NCI-H2171 treated with DMSO at 0.1 percent for 48 hours (cell line): ENCODE data around the gene ASPG.

Source experiments
- DNase-seq: peaks from one replicate; lab custom pipeline; 2025; lab: John Stamatoyannopoulos, UW

ASPG gene

DNA sequence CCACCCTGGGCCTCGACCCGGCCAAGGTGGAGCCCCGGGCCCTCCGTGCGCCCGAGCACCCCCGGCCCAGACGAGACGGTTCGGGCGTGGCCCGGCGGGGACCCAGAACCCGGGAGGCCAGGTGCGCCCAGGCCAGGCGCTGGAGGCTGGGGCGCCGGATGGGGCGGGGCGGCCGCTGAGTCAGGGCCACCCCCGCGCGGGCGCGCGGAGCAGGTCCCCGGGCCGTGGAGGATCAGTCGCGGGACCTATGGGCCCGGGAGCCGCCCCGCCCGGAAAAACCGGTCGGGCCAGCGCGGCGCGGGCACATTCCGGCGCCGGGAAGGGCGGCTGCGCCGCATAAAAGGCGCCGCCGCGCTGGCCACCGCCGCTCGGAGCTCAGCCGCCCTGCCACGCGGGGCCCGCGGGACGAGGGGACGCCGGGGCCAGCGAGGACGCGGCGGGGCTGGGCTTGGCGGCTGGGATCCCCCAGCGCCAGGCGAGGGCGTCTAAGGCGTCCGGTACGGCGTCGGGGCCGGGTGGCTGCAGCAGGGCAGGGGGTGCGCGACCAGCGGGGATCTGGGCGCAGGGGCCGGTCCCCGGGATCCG, 31.3 kb downstream of the ASPG start:
- DNase-seq = no peak

DNA sequence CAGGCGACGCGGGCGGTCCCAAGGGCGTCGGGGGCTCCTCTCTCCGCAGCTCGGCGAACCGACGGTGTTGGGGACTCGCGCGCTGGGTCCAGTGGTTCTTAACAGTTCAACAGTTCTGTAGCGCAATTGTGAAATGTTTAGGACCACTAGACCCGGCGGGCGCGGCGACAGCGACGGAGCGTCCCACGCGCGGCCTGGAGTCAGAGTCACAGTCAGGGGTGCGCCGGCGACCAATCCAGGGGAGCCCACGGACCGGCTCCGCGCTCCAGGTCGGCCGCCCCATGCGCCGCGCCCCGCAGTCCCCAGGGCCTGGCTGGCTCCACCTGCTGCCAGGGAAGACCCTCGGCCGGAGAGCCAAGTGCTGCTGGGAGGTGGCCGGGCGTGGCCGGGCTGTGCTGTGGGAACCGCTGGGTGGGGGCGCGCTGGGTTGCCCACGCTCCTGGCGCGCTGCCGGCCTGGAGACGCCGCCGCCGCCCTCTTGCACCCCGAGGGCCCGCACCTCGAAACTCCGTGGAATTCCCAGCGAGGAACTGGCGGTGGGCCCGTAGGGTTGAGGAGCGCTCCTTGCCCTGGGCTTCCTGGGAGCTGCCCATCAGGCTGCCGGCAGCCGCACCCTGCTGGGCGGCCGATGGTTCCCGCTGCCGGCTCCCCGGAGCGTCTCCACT, 32.0 kb downstream of the ASPG start:
- no peak for DNase-seq

DNA sequence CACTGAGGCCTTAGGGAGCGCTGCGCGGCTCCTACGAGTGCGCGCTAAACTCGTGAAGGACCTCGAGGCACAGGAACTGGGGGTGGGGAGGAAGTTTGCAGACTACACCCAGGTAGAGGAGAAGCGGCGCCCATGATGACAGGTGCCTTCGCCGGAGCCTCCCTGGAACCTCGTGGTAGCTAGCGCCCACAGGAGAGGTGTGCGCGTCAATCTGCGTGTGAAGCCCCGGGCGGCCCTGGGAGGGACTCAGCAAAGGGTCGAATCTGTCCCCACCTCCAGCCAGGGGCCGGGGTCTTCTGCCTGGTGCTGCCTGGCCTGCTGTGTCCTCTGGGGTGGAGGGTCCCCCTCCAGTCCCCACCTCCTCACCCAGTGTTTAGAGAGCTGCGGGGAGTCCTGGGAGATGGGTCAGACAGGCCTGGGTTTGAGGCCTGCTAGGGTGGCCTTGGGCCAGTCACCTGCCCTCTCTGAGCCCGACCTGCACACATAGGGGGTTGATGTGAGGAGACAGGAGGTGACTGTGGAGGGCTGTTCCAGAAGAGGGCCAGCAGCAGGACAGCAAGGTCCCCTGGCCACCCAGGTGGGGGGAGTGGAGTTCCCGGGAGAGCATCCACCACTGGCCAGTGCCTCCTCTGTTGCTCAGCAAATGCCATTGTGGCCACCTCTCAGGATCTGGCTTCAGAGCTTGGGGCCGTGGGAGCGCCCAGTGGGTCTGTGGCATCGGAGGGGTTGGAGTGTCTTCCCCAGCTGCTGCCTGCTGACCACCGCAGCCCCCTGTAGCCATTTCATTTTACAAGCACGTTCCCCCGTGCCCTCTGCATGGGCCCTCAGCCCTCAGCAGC, 32.7 kb downstream of the ASPG start:
- no peak for DNase-seq

DNA sequence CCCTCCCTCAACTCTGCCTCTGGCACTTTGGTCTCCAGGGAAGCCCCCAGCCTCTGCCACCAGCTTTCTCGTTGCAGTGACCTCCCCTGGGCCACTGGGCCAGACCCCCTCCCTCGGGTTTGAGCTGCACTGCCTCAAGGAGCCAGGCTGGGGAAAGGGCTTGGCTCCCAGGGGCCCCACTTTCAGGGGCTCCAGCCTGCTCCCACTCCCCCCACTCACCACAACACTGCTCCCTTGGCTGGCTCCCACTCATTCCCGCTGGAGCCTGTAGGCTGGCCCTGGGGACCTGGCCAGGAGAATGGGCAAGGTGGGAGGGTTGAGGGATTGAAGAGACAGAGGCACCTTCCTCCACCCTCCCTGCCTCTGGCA, 33.6 kb downstream of the ASPG start:
- no peak for DNase-seq

DNA sequence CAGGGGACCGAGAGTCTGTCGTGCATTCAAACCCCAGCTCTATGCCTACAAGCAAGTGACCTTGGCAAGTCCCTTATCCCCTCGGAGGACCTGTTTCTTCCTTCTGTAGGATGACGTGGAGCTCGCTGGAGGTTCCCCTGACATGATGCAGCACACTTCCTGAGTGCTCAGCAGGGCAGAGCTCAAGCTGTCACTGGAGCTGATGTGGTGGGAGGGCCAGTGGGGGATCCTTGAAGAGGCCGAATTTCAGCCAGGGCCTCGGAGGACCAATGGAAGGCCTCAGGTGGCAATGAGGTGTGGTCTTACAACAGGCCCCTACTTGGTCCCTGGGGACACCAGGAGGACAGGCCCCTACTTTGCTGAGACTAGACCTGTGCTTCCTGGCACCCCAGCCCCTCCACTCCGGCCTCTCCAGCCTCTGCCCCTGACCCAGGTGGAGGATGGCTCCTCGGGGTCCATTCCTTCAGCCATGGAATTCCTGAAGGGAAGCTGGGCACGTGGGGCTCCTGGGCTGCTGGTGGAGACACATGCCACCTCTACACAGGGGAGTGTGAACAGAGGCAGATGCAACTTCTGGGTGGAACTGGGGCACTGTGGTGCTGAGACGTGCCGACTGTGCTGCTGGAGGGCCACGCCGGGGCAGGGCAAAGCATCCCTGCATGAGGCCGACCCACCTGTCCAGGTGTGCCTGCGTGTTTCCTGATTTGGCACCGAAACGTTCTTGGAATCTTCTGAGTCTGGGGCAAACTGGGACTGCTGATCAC, 34.2 kb downstream of the ASPG start:
- DNase-seq = no peak

DNA sequence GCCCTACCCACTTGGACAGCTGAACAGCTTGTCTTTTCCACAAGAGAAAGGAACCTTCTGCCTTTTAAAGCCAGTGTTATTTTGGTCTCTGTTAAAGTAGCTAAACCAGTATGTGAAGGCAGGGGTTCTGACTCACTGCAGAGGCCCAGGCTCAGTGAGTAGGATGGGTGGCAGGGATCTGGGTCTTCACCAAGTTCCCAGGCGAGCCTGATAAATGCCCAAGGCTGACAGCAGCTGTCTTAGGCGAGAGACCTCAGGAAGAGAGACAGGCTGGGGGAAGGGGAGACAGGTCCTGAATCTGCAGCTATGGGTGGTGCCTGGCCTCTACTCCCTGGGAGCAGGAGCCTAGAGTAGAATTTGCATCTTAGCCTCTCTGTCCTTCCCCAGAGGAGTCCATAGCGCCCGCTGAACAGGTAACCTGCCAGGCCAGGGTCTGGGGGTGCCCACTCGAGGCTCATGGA, 34.8 kb downstream of the ASPG start:
- no peak for DNase-seq

DNA sequence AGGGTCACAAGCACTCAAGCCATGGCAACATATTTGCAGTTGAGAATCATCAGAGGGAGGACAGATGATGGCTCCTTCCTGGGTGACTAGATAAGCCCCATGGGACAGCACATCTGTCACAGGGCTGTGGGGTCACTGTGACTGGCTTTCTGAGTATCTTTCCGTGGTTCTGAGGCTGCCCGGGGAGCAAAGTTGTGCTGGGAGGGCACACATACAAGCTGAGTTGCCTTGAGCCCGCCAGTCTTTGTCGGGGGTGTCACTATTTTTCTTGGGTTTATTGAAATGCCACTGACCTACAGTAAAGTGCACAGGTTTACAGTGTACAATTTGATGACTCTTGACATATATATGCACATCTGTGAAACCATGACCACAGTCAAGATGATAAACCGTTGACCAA, 35.6 kb downstream of the ASPG start:
- DNase-seq = no peak

DNA sequence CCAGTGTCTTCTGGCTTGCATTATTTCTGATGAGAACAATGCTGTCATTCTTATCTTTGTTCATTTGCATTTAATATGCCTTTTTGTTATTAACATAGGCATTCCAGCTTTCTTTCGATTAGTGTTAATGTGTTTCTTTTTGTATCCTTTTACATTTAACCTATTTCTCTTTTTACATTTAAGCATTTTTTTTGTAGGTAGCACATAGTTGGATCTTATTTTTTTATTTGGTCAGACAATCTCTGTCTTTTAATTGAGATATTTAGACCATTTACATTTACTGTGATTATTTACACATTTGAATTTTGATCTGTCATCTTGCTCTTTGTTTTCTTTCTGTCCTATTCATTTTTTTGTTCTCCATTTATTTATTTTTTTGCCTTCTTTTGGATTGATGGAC, 38.4 kb downstream of the ASPG start:
- no peak for DNase-seq

DNA sequence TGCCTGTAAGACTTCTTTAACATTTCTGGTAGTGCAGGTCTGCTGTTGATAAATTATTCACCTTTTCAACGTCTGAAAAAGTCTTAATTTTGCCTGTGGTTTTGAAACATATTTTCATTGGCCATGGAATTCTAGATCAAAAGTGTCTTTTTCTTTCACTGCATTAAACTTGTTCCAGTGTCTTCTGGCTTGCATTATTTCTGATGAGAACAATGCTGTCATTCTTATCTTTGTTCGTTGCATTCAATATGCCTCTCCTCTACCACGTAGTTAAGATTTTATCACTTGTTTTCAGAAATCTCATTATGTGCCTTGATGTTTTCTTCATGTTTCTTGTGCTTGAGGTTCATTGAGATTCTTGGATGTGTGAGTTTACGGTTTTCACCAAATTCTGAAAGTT, 39.5 kb downstream of the ASPG start:
- DNase-seq = no peak

DNA sequence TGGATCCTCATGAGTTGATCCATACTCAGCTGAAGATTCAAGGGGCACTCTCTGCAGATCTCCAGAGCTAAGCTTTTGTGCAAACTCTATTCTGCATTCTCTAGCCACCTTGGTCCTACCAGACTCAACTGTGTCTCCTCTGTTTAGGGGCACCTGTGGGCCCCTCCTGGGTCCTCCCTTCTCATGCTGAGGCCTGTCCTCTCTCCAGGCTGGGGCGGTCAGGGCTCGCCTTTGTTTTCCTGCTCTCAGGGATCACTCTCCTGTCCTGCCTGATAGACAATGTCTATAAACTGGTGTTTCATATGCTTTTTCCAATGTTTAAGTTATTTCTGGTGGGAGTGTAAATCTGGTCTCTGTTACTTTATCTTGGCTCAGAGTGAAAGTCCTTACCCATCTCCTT, 41.3 kb downstream of the ASPG start:
- DNase-seq = no peak

DNA sequence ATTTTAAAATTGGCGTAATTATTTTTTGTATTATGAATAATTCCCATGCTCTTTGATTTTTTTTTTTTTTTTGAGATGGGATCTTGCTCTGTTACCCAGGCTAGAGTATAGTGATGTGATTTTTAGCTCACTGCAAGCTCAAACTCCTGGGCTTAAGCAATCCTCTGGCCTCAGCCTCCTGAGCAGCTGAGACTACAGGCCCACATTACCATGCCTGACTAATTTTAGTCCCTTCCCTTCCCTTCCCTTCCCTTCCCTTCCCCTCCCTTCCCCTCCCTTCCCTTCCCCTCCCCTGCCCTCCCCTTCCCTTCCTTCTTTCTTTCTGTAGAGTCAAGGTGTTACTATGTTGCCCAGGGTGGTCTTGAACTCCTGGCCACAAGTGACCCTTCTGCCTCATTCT, 43.5 kb downstream of the ASPG start:
- DNase-seq = no peak

DNA sequence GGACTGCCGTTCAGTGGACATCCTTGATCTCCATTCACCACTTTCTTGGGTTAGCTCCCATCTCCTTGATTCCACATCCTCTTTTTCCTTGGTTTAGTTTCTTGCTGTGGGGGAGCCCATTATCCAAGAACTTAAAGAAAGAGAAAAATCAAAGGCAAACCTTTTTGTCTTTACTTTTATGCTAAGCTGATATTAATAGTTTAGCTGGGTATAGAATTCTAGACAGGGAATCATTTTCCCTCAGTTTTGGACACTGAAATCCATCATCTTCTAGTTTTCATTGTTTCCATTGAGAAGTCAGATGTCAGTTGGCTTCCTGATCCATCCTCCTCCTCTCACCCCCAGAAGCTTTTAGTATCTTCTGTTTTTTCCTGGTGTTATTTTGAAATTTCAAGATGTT, 44.1 kb downstream of the ASPG start:
- DNase-seq = no peak

DNA sequence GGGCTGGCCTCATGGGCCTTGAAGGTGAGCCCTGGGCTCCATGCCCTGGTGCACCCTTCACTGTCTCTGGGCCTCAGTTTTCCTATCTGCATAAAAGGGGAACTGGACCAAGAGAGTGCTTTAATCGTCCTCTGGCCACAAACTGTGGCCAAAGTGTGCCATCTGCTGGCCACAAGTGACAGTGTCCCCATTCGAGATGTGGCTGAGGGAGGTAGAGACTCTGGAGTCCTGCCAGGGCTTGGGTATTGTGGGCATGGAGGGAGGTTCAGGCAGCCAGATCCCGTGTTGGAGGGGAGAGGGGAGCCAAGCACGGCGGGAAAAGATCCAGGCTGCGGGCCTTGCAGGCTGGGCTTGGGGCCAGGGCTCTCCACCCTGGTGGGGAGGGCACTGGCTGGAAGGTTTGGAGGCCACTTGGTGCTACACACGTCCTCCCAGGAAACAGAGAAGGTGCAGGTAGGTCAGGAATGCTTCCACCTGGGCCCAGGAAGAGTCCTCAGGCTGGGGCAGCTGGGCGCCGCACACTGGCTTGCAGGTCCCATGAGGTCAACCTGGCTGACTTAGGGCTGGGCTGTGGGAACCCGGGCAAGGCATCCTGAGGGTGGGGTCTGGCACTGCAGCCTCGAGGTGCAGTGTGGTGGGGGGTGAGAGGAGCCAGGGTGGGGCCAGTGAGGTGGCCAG, 45.6 kb downstream of the ASPG start:
- peak; percentile 65 for DNase-seq

DNA sequence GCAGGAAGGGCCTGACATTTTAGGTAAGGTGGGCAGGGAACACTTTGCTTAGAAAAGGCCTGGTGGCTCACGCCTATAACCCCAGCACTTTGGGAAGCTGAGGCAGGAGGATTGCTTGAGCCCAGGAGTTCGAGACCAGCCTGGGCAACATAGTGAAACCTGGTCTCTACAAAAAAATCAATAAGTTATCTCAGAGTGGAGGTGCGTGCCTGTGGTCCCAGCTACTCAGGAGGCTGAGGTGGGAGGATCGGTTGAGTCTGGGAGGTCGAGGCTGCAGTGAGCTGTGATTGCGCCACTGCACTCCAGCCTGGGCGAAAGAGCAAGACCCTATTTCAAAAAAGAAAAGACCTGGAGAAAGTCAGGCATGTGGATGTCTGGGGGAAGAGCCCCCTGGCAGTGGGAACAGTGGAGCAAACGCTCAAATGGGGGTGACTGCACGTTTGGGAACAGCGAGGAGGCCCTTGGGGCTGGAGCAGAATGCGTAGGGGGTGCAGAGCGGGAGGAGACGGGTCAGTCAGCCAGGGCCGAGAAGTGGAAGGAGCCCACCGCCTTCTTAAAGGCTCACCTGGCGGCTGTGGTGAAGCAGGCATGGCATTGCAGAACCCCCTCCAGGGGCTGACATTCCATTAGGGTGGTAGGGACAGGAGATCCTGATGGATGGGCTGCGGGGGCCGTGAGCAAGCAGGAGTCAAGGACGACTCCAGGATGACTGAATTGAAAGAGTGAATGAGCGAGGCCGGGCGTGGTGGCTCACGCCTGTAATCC, 46.6 kb downstream of the ASPG start:
- DNase-seq = no peak

DNA sequence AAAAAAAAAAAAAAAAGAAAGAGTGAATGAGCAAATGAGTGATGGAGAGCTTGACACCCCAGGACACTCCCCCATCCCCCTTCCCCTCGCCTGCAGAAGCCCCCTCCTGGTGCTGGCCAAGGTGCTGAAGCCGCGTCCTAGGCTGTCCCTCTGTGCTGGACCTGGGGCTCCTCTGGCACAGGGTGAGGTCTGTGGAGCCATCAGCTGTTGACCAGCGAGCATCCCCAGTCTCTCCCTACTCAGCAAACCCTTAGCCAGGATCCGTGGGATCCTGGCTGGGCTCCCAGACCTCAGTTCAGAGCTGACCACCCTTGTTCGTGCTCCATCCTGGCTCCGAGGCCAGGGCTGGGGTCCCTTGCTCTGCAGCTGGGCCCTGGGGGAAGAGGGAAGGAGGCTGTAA, 47.5 kb downstream of the ASPG start:
- no peak for DNase-seq

DNA sequence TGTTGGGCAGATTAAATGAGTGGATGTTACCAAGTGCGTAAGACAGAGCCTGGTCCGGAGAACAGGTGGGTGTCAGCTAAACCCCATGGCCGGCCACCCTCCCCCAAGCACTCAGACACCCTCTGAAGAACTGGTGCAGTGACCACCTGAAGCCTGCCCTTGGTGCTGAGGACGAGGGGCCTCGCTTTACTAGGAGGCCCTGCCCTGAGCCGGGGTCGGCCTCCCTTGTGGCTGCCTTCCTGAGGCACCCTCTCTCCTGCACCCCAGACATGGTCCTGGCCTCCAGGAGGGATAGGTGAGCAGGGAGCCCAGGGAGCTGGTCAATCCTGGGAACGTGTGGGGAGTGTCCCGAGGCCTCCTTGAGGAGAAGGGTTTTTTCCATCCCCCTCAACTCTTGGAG, 48.0 kb downstream of the ASPG start:
- DNase-seq = no peak

DNA sequence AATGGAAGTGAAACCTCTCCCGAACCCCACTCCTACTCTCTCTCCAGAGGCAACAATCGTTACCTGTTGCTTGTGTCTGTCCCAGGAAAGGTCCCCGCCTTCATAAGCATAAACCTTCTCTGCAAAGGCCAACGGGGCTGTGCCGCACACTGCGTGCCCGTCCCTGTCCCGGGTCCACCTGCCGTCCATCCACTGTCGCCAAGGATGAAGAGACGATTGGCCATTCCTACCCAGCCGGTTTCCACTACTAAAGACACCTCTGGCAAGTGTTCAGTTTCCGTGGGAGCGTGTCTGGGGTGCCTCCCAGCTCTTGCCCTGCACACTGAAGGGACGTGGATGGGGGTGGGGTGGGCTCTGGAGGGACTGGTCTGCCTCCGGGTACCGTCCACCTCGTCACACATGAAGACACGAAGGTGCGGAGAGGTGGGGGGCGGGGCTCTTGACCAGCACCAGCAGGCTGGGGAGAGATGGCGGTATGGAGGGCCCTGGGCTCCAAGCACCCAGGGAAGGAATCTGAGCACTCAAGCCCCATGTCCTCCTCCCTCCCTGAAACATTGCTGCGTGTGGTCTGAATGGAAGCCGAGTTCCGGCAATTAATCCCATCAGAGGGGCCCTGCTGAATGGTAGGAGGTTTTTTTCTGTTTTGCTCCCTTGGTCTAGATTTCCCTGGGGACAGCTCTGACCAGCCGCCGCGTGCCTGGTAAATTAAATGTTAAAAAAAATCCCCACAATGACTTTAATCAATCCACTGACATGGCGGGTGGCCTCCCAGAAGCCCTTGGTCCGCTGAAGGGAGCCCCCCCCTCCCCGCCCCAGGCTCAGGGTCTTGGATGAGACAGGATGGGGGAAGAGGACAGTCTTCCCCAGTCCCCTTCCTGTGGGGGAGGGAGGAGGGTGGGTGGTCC, 48.8 kb downstream of the ASPG start:
- DNase-seq = no peak

DNA sequence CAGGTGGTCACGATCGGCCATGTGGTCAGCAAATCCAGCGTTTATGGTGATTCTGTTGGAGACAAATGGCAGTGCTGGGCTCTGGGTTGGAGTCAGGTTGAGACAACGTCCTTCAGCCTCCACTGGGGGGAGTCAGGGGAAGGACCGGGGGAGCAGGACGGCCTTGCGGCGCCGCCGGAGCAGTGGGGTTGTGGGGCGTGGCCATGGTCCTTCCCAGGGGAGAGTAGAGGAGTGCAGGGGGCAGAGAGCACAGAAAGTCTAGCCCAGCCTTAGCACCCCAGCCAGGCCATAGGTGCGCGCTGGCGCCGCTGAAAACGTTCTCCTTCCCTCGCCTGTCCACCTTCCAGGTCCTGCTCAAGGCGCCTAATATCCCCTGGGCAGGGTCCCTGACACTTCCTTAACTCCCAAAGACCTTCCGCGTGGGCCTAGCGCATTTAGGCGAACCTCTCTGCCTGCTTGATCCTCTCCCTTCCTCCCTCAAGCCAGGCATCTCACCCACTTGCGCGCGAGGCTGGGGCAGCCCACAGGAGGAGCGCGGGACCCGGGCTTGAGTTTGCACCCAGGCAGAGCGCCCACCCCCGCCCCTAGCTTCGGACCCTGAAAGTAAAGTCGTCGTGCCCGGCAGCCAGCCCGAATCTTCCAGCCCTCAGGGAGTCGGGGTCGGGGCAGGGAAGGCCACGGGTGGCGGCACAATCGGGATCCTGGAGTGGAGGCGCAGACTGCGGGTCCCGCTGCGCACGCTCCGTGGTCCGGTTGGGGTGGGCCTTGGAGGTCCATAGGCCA, 49.8 kb downstream of the ASPG start:
- peak; percentile 60 for DNase-seq

DNA sequence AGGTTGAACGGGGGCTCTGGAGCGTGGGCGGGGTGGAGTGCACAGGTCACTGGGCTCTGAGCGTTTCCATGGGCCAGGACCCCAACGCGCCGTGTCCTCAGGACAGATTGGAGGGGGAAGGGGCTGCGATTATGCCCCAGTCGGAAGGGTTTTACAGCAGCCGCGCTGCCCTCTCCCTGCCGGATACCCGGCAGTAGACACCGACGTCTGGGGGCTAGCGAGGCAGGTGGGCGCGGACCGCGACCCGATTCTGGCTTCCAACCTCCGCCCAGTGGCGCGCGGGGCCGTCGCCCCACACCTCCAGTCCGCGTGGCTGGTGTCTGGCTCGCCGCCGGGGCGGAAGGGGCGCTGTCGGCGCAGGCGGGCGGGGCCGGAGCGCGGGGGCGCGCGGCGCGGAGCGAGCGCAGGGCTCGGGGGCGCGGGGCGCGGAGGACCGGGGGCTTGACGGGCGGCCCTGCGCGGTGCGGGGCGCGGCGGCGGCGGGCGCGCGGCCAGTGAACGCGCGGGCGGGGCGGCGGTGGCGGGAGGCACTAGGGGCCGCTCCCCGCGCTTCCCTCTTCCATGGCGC, 50.5 kb downstream of the ASPG start:
- peak; percentile 16 for DNase-seq
